ENCODE measurements around the gene ACAT1.

GRCh38 chr11:108121274-108122155 lies at the start of gene ACAT1:
- TF ChIP-seq, protein P1, sequence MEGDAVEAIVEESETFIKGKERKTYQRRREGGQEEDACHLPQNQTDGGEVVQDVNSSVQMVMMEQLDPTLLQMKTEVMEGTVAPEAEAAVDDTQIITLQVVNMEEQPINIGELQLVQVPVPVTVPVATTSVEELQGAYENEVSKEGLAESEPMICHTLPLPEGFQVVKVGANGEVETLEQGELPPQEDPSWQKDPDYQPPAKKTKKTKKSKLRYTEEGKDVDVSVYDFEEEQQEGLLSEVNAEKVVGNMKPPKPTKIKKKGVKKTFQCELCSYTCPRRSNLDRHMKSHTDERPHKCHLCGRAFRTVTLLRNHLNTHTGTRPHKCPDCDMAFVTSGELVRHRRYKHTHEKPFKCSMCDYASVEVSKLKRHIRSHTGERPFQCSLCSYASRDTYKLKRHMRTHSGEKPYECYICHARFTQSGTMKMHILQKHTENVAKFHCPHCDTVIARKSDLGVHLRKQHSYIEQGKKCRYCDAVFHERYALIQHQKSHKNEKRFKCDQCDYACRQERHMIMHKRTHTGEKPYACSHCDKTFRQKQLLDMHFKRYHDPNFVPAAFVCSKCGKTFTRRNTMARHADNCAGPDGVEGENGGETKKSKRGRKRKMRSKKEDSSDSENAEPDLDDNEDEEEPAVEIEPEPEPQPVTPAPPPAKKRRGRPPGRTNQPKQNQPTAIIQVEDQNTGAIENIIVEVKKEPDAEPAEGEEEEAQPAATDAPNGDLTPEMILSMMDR (IDR thresholded peaks at IDR 0.05): peak in 6 of 7 experiments; percentile 22 to 67 (median 56)
- TF ChIP-seq POLR2A (IDR thresholded peaks at IDR 0.05): peak; percentile 97 to 98 (median 98)
